Breast epithelium (tissue), 3 donors: ENCODE measurements around the gene FAM222A.

Experiments
- CTCF ChIP-seq, 3 donors: fragments of 450-650 bp; IDR thresholded peaks; one replicate each; pipeline ENCODE4 v1.5.1; 2016 to 2017; ENCODE audit warnings: antibody characterized with exemption in 3 of 3, mild to moderate bottlenecking in 3 of 3, moderate library complexity in 3 of 3
- POLR2A ChIP-seq: fragments of 450-650 bp; IDR thresholded peaks from one replicate; pipeline ENCODE4 v1.6.1; 2016; ENCODE audit warnings: antibody characterized with exemption, mild to moderate bottlenecking, moderate library complexity
- POLR2AphosphoS5 ChIP-seq, 3 donors: sonication (generic); formaldehyde crosslinking; IDR thresholded peaks; one replicate each; pipeline ENCODE4 v1.6.1; 2017; ENCODE audit warnings: antibody characterized with exemption in 3 of 3

GRCh38 chr12:109792992-109793391 lies 79.4 kb downstream of the FAM222A start:
- TF ChIP-seq POLR2AphosphoS5 (IDR thresholded peaks at IDR 0.05), result no peak
- TF ChIP-seq CTCF (IDR thresholded peaks at IDR 0.05), result no peak
- no peak for TF ChIP-seq POLR2A
